Stimulated activated CD4-positive, alpha-beta T cell treated with anti-CD3 and anti-CD28 coated beads, Interleukin-15, amount 100 ng/mL, for 48 hours (primary cell): ENCODE data around the gene GNE.
"Not testable (repeated sequence)": the region's sequence is repeated elsewhere in the genome, so short reads cannot be mapped to it uniquely, and the experiment has no call there.

Source experiments
- DNase-seq, 2 donors: peaks; one replicate each; pipeline ENCODE4 v3.0.0-alpha.2; 2020; ENCODE audit warnings: low read depth in 2 of 2

The GNE gene

DNA sequence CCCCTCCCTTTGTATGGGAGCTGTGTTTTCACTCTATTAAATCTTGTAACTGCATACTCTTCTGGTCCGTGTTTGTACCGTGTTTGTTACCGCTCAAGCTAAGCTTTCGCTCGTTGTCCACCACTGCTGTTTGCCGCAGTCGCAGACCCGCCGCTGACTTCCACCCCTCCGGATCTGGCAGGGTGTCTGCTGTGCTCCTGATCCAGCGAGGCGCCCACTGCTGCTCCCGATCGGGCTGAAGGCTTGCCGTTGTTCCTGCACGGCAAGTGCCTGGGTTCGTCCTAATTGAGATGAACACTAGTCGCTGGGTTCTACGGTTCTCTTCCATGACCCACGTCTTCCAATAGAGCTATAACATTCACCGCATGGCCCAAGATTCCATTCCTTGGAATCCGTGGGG is 6.6 kb upstream of the GNE start:
- DNase-seq, result no peak

DNA sequence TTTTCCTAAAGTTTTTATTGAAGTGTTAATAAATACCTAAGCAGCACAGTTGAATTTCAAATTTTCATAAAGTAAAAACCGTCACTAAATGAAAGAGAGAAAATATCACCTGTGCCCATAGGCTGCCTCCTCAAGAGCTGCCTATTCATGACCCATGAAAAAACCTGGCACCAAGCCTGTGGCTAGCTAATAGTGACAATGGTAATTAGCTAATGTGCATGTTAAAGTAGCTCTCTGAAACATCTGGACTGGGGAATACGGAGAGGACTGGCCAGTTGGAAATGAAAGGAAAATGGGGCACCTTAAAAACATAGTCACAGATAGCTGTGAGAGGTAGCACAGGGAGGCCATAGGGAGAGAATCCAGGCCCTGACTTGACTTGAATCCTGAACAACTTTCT is 5.4 kb upstream of the GNE start:
- no peak for DNase-seq

DNA sequence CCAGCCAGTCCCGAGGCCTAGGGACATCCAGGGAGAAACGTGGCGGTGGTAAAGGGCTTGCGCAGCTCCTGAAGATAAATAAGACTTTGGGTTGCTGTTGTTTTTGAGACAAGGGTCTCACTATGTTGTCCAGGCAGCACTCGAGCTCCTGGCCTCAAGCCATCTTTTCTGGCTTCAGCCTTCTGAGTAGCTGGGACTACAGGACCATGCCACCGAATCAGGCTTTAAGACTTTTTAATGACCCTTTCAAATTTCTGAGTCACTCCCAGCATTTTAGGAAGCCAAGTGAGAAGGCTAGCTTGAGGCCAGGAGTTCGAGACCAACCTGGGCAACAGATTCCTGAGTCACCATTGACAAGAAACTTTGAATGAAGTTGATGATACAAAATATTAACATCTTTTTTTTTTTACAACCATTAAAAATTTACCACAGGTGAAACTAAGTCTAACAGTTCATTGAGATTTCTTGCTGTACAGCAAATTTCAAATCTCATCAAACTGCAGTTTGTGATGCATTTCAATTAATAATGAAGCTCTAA is 817 bp upstream of the GNE start:
- DNase-seq, result no peak

DNA sequence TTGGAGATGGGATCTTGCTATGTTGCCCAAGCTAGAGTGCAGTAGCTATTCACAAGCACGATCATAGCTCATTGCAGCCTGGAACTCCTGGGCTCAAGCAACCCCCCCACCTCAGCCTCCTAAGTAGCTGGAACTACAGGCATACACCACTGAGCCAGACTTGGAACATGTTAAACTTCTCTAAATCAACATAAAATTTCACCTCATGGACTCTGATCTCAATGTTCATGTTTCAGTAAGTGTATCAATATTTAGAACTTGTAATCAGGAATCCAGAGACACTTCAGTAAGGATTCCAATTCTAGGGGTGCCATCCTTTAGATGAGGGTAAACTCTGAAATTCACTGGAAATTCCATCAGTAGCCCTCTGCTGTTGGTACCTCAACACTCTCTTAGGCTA is 6.8 kb downstream of the GNE start:
- no peak for DNase-seq

DNA sequence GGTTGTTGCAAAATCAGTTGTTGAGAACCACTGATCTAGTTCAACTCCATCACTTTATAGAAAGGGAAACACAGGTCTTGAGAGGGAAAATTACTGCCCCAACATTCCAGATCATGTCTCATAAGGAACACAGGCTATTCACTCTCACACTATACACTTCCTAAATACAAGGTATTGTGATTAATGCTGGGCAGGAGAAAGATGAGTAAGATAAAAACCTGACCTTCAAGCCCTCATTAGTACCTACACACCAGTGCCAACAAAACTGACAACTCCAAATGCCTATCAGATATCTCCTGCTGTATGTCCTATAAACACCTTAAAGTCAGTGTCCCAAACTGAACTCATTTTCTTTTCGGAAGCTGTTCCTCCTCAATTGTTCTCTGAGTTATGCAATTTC is 8.2 kb downstream of the GNE start:
- DNase-seq, result no peak

DNA sequence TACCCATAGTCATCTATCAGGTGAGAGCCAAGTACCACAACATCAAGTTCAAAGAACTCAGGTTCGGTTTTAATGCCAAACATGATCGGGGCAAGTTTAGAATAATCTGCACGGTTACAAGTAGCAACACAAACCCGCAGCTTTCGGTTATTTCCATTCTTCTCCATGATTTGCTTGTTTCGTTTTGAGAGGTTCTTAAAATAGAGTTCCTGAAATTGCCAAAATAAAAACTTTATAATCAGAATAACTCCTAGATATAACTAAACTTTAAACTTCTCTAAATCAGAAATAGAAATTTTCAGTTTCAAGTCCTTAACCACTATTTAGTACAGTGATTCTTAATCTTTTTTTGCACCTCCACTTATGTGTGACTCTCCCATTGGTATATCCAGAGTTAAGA is 9.1 kb downstream of the GNE start:
- DNase-seq, result no peak

DNA sequence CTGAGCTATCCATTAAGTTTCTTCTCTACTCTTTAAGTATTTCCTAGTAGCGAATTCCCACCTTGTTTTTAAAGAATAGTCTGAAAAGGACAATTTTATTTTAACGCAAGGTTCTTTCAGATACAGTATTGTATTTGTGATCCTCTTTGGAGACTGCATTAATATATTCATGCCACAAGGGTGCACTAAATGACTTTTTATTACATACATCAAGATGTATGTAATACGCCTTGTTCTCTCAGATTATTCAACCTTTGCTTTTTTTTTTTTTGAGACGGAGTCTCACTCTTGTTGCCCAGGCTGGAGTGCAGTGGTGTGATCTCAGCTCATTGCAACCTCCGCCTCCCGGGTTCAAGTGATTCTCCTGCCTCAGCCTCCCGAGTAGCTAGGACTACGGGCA is 10.2 kb downstream of the GNE start:
- DNase-seq, result not testable (repeated sequence)

DNA sequence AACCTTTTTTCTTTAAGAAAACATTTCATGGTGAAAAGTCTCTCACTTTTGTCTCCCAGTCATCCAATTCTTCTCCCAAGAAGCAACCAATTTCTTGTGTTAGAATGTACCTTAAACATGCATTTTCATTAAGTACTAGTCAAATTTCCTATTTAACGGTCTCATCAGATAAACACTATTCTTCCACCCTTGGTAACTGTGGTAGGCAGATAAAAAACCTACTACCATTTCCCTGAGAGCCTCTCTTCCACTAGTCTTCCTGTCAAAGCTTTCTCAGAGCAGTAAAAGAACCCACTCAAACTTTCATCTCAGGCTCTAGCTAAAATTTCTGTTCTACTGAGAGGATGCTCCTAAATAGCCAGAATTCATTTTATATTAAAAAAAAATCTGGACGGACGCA is 10.9 kb downstream of the GNE start:
- no peak for DNase-seq

DNA sequence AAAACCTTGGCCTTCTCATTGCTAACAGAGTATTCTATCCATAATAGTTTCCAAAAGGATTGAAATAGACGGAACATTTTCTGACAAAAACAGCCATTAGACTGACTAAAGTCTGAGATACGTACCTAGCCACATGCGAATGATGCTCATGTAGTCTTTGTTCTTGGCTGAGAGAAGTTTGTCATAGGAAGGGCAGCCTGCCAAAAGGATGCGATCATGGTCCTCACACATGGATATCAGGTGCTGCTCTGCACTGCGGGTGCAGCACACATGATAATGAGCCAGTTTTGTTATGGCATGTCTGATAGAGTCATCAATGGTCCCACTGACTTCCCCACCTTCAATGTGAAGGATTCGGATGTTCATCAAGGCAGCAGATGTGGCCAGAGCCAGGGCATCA is 12.3 kb downstream of the GNE start:
- no peak for DNase-seq

DNA sequence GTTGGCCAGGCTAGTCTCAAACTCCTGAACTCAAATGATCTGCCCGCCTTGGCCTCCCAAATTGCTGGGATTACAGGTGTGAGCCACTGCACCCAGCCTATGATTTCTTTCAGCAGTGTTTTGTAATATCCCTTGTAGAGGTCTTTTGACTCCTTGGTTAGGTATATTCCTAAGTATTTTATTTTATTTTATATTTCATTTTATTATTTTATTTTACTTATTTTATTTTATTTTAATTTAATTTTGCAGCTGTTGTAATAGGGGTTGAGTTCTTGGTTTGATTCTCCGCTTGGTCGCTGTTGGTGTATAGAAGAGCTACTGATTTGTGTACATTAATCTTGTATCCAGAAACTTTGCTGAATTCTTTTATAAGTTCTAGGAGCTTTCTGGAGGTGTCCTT is 18.6 kb downstream of the GNE start:
- not testable (repeated sequence) for DNase-seq

DNA sequence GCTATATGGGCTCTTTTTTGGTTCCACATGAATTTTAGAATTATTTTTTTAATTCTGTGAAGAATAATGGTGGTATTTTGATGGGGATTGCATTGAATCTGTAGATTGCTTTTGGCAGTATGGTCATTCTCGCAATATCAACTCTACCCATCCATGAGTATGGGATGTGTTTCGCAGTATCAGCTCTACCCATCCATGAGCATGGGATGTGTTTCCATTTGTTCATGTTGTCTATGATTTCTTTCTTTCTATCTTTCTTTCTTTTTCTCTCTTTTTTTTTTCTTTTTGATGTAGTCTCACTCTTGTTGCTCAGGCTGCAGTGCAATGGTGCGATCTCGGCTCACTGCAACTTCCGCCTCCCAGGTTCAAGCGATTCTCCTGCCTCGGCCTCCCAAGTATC is 19.0 kb downstream of the GNE start:
- not testable (repeated sequence) for DNase-seq

DNA sequence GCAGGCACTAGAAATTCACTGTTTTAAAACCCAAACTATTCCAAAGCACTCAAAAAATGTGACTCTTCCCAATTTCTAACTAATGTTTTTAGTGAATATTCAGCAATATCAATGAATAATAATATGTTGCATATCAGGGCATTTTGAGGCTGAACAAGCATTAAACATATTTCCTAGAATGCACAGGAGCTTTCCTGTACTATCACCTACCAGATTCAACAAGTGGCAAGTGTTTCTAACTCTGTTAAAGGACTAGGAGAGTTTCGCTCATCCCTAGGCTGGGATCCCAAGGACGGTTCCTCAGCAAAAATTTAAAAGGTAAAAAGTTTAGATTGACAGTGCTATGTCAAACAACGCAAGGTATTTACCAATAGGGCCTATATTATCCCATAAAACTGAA is 21.0 kb downstream of the GNE start:
- DNase-seq, result no peak

DNA sequence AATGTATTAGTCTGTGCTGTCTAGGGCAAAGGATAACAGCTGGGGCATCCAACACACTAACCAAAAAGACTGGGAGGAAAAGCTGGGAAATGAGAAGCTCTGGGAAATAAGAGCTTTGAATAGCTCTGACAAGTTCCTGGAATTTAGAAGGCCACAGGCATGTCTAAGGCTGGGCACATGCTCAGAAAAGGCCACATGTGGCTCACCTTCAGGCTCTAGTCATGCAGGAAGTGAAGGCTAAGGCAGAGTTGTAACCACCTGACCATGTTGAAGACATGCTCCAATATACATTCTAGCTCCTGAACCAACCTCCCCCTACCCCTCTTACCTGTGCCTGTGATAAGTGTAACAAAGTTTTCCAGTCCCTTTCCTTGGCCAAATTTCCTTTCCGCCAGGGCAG is 35.8 kb downstream of the GNE start:
- DNase-seq, result no peak

DNA sequence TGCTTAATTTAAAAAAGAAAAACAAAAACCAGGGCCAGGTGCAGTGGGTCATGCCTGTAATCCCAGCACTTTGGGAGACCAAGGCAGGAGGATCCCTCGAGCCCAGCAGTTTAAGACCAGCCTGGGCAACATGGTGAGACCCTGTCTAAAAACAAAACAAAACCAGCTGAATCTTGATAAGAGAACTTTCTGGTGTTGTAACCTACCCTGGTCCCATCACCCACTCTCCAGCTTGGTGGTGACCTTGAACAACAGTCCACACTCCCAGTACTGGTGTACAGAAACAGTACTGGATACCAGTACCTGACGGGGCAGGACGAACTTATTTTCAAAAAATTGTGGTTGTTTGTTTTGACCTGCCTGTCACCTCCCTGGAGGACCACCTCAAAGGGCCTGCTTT is 36.6 kb downstream of the GNE start:
- no peak for DNase-seq

DNA sequence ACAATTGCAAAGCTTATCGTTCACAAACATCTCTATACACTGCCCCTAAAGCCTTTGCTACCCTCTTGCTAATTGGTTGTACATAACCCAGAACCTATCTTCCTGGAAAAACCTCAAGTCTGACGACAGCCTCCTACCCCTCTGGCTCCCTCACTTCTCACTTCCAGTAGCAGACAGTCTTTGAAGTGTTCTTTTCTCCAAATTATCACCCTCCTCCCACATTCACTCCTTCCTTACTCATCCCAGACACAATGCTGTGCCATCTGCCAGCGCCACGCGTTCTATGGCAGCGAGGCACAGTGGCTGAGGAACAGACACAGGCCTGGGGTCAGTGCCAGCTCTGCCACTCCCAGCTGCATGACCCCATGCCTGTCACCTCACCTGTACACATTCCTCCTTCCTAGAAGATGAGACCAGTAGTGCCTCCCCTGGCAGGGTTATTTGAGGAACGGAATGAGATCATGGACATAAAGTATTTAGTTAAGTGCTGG is 39.8 kb downstream of the GNE start:
- DNase-seq, result no peak

DNA sequence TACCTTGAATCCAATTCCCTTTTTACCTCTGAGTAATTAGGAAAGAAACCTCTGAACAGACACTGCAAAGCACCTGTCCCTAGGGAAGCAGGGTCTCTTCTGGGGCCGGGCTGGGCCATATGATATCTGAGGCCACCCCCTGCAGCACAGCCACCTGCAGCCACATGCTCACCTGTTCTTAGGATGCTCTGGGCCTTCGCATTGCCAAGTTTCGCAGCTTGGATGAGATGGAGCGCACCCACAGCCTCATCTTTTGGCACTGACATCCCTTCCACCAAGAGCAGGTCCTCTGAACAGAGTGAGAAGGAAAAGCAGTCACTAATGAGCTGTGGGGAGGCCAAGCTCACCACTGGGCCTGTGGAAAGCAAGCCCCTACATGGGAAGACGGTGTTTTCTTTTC is 40.2 kb downstream of the GNE start:
- DNase-seq, result no peak

DNA sequence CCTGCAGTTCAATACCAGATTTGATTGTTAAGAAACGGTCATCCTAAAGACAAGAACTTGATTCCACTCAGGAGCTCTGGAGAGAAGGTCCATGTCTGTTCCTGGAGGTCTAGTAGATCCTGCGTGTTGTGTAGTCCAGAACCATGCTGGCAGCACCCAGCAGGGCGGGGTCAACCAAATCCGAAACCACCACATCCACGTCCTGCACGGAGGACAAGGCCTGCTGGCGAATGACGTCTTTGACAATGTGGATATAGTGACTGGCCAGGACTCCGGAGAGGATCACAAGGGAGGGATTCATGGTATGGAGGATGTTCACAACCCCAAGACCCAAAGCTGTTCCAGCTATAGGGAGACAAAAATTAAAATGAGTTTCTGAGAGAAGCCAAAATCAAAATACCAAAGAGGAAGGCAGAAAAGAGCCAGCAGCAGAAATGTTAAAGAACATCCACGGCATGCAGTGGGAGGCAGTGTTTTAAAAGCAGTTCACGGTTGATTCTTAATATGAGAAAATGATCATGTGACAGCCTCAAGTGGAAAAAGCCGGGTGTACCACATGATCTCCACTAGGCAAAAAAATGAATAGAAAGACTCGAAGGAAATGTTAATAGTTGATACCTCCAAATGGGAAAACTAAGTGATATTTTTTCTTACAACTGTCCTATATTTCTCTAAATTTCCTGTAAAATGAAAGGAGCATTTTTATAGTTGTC is 40.8 kb downstream of the GNE start:
- no peak for DNase-seq

DNA sequence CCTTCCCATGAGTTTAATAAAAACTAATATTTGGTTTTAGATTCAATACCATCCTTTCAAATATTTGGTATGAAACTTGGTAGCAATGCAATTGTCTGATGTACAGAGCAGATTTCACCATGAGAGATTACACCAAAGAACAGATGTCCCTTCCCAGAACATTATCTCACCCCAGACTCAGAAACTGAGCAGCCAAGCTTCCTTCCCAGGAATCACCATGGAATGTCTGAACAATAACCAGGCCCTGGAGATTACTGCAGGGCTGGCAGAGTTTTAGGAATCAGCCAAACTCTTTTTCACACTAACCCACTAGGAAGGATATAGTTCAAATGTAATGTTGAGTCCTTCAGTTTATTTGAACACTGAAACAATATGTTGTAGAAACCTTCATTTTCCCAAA is 43.7 kb downstream of the GNE start:
- no peak for DNase-seq

DNA sequence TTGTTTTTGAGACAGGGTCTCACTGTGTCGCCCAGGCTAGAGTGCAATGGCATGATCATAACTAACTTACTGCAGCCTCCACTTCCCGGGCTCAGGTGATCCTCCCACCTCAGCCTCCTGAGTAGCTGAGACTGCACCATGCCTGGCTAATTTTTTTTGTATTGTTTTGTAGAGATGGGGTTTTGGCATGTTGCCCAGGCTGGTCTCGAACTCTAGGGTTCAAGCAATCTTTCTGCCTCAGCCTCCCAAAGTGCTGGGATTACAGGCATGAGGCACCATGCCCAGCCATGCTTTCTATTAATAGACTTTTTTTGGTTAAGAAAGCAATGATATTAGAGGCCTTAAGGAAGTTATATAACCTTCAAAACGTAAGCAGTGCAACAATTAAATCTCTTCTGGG is 44.3 kb downstream of the GNE start:
- DNase-seq, result no peak

DNA sequence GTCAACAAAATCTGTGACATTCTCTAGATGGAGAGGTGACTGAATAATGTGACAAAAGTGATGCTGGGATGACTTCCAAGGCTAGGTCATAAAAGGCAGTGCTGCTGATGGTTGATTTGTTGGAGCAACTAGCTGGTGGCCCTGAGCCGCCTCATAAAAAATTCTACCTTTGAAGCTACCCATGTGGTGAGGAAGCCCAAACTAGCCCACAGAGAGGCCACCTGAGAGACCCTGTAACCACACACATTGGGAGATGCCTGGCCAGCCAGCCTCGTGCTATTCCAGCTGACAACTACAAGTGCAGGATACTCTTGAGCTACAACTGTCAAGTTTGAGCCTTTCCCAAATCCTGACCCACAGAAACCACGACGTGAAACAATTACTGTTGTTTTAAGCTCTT is 44.9 kb downstream of the GNE start:
- no peak for DNase-seq

DNA sequence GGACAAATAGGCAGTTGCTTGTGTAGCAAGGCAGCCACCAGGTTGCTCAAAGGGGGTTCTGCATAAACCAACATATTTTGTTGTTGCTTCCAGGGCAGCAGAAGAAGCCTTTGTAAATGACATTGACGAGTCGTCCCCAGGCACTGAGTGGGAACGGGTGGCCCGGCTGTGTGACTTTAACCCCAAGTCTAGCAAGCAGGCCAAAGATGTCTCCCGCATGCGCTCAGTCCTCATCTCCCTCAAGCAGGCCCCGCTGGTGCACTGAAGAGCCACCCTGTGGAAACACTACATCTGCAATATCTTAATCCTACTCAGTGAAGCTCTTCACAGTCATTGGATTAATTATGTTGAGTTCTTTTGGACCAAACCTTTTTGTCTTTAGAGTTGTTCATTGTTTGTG is 46.7 kb downstream of the GNE start:
- DNase-seq, result no peak

DNA sequence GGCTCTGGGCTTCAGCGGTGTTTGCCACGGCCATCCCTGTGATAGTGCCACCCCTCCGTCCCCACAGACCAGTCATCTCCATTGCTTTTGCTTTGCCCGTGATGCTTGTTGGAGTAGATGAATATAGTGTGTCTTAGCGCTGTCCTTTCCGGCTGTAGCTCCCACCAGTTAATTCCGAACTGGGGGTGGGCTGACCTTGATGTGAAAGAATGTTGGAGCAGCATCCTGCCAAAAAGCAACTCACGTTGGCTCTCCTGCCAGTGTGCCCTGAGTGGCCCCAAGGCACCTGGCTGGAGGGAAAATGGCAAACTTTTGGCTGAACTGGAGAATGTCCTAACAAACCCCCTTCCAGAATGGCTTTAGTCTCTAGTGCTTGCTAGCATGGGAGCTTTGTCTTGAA is 47.5 kb downstream of the GNE start:
- no peak for DNase-seq

DNA sequence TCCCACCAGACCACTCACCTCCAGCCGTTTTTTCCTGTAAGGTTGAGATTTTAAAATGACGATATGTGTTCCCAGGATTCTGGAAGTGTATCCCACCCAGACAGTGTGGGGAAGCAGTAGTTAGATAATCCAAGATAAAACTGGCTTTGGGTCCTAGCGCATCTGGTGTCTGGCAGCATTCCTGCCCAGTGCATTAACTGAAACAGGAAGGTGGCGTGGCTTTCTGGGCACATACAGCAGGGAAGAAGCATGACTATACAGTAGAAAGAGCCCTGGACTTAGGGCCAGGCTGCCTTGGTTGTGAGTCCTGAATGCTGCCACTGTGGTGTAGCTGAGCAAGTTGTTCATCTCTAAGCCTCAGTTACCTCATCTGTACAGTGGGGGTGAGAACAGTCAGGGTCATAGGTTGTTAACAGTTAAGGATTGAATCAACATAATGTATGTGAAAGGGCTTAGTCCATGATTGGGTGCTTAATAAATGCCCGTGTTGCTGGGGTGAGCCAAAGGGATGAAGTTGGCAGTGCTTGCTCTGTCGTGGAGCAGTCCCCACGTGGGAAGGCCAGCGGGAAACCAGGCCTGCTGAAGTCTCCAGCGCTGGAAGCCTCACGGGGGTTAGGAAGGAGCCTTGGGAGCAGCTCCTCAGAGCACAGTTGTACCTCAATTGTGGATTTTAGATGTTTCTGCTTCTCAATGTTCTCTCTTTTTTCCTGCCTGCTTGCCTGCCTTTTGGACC is 49.6 kb downstream of the GNE start:
- DNase-seq, result no peak
